ENCODE results near the gene NOD2.

DNA sequence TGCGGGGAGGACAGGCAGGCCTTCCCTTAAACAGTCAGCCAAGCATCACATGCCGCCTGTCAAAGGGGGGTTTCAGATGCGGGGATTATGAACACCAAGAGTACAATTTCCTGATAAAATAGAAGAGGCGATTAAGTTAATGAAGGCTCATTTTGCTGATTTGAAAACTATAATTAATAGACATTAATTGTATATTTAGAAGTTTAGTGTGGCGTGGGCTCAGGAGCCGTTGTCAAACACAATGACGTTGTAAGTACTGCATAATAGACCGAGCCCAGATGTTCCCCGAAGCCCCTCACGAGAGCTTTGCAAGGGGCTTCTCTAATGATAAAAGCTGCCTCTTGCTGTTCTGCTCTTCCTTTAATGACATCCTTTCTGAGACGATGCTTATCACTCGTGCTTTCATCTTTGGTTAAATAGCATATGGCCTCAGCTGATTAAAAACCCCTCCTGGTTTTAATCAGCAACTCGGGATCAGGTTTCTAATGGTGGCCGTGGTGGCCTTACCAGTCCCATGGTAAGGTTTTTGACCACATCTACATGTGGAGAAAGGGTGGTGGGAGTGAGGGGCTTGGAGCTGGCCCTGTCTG, 40.5 kb upstream of the NOD2 start:
- TF ChIP-seq, protein P1, sequence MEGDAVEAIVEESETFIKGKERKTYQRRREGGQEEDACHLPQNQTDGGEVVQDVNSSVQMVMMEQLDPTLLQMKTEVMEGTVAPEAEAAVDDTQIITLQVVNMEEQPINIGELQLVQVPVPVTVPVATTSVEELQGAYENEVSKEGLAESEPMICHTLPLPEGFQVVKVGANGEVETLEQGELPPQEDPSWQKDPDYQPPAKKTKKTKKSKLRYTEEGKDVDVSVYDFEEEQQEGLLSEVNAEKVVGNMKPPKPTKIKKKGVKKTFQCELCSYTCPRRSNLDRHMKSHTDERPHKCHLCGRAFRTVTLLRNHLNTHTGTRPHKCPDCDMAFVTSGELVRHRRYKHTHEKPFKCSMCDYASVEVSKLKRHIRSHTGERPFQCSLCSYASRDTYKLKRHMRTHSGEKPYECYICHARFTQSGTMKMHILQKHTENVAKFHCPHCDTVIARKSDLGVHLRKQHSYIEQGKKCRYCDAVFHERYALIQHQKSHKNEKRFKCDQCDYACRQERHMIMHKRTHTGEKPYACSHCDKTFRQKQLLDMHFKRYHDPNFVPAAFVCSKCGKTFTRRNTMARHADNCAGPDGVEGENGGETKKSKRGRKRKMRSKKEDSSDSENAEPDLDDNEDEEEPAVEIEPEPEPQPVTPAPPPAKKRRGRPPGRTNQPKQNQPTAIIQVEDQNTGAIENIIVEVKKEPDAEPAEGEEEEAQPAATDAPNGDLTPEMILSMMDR (IDR thresholded peaks at IDR 0.05) = no peak
- no peak for TF ChIP-seq EZH2 (IDR thresholded peaks at IDR 0.05)
- no peak for TF ChIP-seq EZH2phosphoT487 (IDR thresholded peaks at IDR 0.05)

Data from neural progenitor cell (in vitro differentiated cells).